SU-DHL-6 (cell line): ENCODE results near the gene DDX17.

Experiments used
- H2AFZ ChIP-seq: fragments of 200-600 bp; sonication (generic); 2 replicates; pipeline ENCODE4 v1.6.1; 2014; ENCODE audit warnings: low read depth, mild to moderate bottlenecking, moderate library complexity, mixed read lengths, antibody characterized with exemption, low read length; ENCODE audit not compliant: severe bottlenecking
- H3F3A ChIP-seq: fragments of 200-600 bp; shearing (Covaris generic); 2 replicates; pipeline ENCODE4 v1.6.0; 2016; ENCODE audit warnings: antibody characterized with exemption, mild to moderate bottlenecking; ENCODE audit not compliant: insufficient read depth
- H3K27ac ChIP-seq: fragments of 200-600 bp; sonication (generic); 2 replicates; pipeline ENCODE4 v1.5.1; 2016; ENCODE audit warnings: low read depth, mild to moderate bottlenecking, low read length, moderate library complexity, mixed read lengths
- H3K27me3 ChIP-seq: fragments of 200-600 bp; sonication (generic), shearing (Covaris generic); 2 replicates; pipeline ENCODE4 v1.6.0; 2014; ENCODE audit warnings: mild to moderate bottlenecking, low read length
- H3K36me3 ChIP-seq: fragments of 200-600 bp; sonication (generic); 2 replicates; pipeline ENCODE4 v1.6.1; 2014; ENCODE audit warnings: mild to moderate bottlenecking, low read length, mixed read lengths
- H3K4me2 ChIP-seq: fragments of 300-600, 200-600 bp; shearing (Covaris generic), sonication (generic); 2 replicates; pipeline ENCODE4 v1.6.0; 2014; ENCODE audit warnings: low read length, low read depth, mild to moderate bottlenecking; ENCODE audit not compliant: poor library complexity, severe bottlenecking
- H3K4me3 ChIP-seq: fragments of 200-600 bp; sonication (generic); 2 replicates; pipeline ENCODE4 v1.5.1; 2014; ENCODE audit warnings: antibody characterized with exemption, low read length, mild to moderate bottlenecking, mixed read lengths; ENCODE audit not compliant: insufficient read depth, poor library complexity, severe bottlenecking
- H3K79me2 ChIP-seq: fragments of 200-600 bp; sonication (generic); 2 replicates; pipeline ENCODE4 v1.6.1; 2014; ENCODE audit warnings: mild to moderate bottlenecking, low read length, moderate library complexity; ENCODE audit not compliant: insufficient read depth
- H3K9ac ChIP-seq: fragments of 200-600 bp; sonication (generic); 2 replicates; pipeline ENCODE4 v1.7.0; 2014; ENCODE audit warnings: mild to moderate bottlenecking, low read length
- H3K9me2 ChIP-seq: fragments of 200-600 bp; sonication (generic); replicated peaks from 2 replicates; pipeline ENCODE4 v1.6.1; 2014; ENCODE audit warnings: low read length; ENCODE audit not compliant: insufficient read depth
- H3K9me3 ChIP-seq: fragments of 200-600 bp; sonication (generic); 2 replicates; pipeline ENCODE4 v1.6.1; 2014; ENCODE audit warnings: low read length, mixed read lengths; ENCODE audit not compliant: insufficient read depth
- H4K20me1 ChIP-seq: fragments of 200-600 bp; sonication (generic); 2 replicates; pipeline ENCODE4 v1.6.1; 2014; ENCODE audit warnings: low read depth, mild to moderate bottlenecking, antibody characterized with exemption, low read length, moderate library complexity, mixed read lengths
- CTCF ChIP-seq: fragments of 200-600 bp; sonication (generic); IDR thresholded peaks from one replicate; pipeline ENCODE4 v1.5.1; 2017; ENCODE audit warnings: antibody characterized with exemption, mild to moderate bottlenecking, low read length, moderate library complexity; ENCODE audit not compliant: insufficient read depth, poor library complexity, severe bottlenecking
- EZH2phosphoT487 ChIP-seq: fragments of 200-600 bp; sonication (generic), shearing (Covaris generic); conservative IDR thresholded peaks from 2 replicates; pipeline ENCODE4 v1.6.1; 2018; ENCODE audit warnings: mild to moderate bottlenecking, antibody characterized with exemption, low read length, moderate library complexity, mixed read lengths

The DDX17 gene

DNA sequence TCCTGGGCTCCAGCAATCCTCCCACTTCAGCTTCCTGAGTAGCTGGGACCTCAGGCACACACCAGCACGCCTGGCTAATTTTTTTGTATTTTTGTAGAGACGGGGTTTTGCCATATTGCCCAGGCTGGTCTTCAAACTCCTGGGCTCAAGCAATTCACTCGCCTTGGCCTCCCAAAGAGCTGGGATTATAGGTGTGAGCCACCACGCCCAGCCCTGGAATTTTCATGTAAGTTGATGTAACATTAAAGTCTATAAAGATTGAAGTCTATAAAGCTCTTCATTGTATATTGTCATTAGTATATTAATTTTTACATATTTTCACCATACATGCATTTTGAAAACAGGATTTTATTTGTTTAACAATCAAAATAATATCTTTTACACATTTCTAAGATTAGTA, 12.5 kb upstream of the DDX17 start:
- Histone ChIP-seq H3K9ac (no peak overlapping the region), H4K20me1 (no peaks in the 10 kb centered on the region), H3K79me2 (no peaks in the 10 kb centered on the region), H3K9me3 (no peaks in the 10 kb centered on the region), H3K4me2 (no peak overlapping the region), H3F3A (no peaks in the 10 kb centered on the region), H2AFZ (no peak overlapping the region), H3K36me3 (no peaks in the 10 kb centered on the region), H3K4me3 (no peak overlapping the region), H3K27me3 (no peaks in the 10 kb centered on the region), H3K27ac (no peak overlapping the region), H3K9me2 (no peaks in the 10 kb centered on the region)
- TF ChIP-seq CTCF: no peak
- no peak for TF ChIP-seq EZH2phosphoT487

- H2AFZ ChIP-seq: no peak overlapping the region
- H3K27me3 ChIP-seq: no peaks in the 10 kb centered on the region
- no peak overlapping the region for H3K27ac ChIP-seq
- no peaks in the 10 kb centered on the region for H3K36me3 ChIP-seq
- no peaks in the 10 kb centered on the region for H4K20me1 ChIP-seq
- H3K9me3 ChIP-seq: no peaks in the 10 kb centered on the region
- H3K9ac ChIP-seq: no peak overlapping the region
- no peaks in the 10 kb centered on the region for H3K9me2 ChIP-seq
- H3F3A ChIP-seq: no peaks in the 10 kb centered on the region
- no peaks in the 10 kb centered on the region for H3K79me2 ChIP-seq
- no peak for TF ChIP-seq EZH2phosphoT487
- TF ChIP-seq CTCF: peak; percentile 26
- no peak overlapping the region for H3K4me3 ChIP-seq
- no peak overlapping the region for H3K4me2 ChIP-seq
These were observed 7.0 kb upstream of the DDX17 start for GRCh38 chr22:38513063-38513462.

DNA sequence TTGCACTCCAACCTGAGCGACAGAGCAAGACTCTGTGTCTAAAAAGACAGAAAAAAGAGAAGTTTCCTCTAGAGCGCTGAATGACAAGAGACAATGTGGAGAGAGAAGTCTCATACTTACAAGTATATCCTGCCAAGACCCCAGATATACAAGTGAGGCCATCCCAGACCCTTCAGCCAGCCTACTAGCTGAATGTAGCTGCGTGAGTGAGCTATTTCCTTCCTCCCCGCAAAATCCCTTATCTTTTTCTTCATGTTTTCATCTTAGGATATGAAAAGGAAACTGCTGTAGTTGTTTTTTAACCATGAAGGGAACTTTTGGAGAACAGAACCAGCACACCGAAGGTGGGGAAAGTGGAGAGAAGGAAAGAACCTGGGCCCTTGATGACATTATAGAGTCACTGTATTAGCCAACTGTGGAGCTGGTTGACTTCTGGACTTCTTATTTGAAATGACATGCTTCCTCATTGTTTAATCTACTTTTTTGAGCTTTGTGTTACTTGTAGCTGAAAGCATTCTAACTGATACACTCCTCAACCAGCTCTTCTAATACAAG, 4.4 kb upstream of the DDX17 start:
- H3K9me2 ChIP-seq: no peaks in the 10 kb centered on the region
- H3K79me2 ChIP-seq: peaks cover 6% of the 10 kb centered on the region
- no peak overlapping the region for H3K4me2 ChIP-seq
- H3K27me3 ChIP-seq: no peaks in the 10 kb centered on the region
- no peak overlapping the region for H3K4me3 ChIP-seq
- H2AFZ ChIP-seq: no peak overlapping the region
- no peak for TF ChIP-seq CTCF
- no peak for TF ChIP-seq EZH2phosphoT487
- H4K20me1 ChIP-seq: no peaks in the 10 kb centered on the region
- H3K9ac ChIP-seq: no peak overlapping the region
- no peaks in the 10 kb centered on the region for H3K9me3 ChIP-seq
- H3K36me3 ChIP-seq: no peaks in the 10 kb centered on the region
- H3F3A ChIP-seq: no peaks in the 10 kb centered on the region
- no peak overlapping the region for H3K27ac ChIP-seq
